HepG2 (cell line): ENCODE data around the gene DUSP7. TPM values are rescaled to one million over a fixed set of nuclear protein-coding genes. Genes with fewer than 3 reads are reported as not detected.

Experiments used
- FLYWCH1 ChIP-seq: sonication (generic); formaldehyde crosslinking; IDR thresholded peaks from 2 replicates; pipeline ENCODE4 v1.8.1; 2023; ENCODE audit warnings: mild to moderate bottlenecking, missing genetic modification reagents
- MLXIP ChIP-seq: sonication (generic); formaldehyde crosslinking; IDR thresholded peaks from 2 replicates; pipeline ENCODE4 v1.9.0; 2021; ENCODE audit warnings: missing genetic modification reagents, borderline replicate concordance
- RAD21 ChIP-seq: fragments of 450-650 bp; formaldehyde crosslinking; IDR thresholded peaks from 2 replicates; pipeline ENCODE4 v1.5.0; 2020; ENCODE audit warnings: mild to moderate bottlenecking
- SKIL ChIP-seq: sonication (generic); formaldehyde crosslinking; IDR thresholded peaks from 2 replicates; pipeline ENCODE4 v1.8.0; 2022; ENCODE audit warnings: missing genetic modification reagents, mild to moderate bottlenecking, moderate library complexity, borderline replicate concordance
- TIGD3 ChIP-seq: sonication (generic); formaldehyde crosslinking; IDR thresholded peaks from 2 replicates; pipeline ENCODE4 v1.5.1; 2020; ENCODE audit warnings: mild to moderate bottlenecking, missing genetic modification reagents, borderline replicate concordance
- ZBTB26 ChIP-seq: IDR thresholded peaks from 2 replicates; pipeline ENCODE4 v1.6.1; 2016; ENCODE audit warnings: missing compliant biosample characterization, missing genetic modification reagents, borderline replicate concordance
- ZC3H13 ChIP-seq: sonication (generic); formaldehyde crosslinking; IDR thresholded peaks from 2 replicates; pipeline ENCODE4 v1.8.1; 2023; ENCODE audit warnings: mild to moderate bottlenecking, missing genetic modification reagents, moderate library complexity
- ZFP36L2 ChIP-seq: sonication (generic); formaldehyde crosslinking; IDR thresholded peaks from 2 replicates; pipeline ENCODE4 v1.4.0; 2020; ENCODE audit warnings: missing genetic modification reagents
- ZKSCAN8 ChIP-seq: IDR thresholded peaks from 2 replicates; pipeline ENCODE4 v1.6.1; 2016; ENCODE audit warnings: borderline replicate concordance, missing genetic modification reagents, missing compliant biosample characterization
- ZNF143 ChIP-seq: sonication (generic); formaldehyde crosslinking; IDR thresholded peaks from 2 replicates; pipeline ENCODE4 v1.4.0; 2020; ENCODE audit warnings: missing genetic modification reagents
- ZNF550 ChIP-seq: sonication (generic); formaldehyde crosslinking; IDR thresholded peaks from 2 replicates; pipeline ENCODE4 v1.4.0; 2020; ENCODE audit warnings: mild to moderate bottlenecking, missing genetic modification reagents, borderline replicate concordance
- ZNF687 ChIP-seq: sonication (generic); formaldehyde crosslinking; IDR thresholded peaks from 2 replicates; pipeline ENCODE4 v1.5.1; 2020; ENCODE audit warnings: mild to moderate bottlenecking, missing genetic modification reagents, moderate library complexity
- ZNF770 ChIP-seq: sonication (generic); formaldehyde crosslinking; IDR thresholded peaks from 2 replicates; pipeline ENCODE4 v1.5.0; 2020; ENCODE audit warnings: mild to moderate bottlenecking, missing genetic modification reagents
- polyA plus RNA-seq, 8 experiments: library from polyadenylated mRNA; depleted of rRNA in 3 of 8; stranded (reverse) in 7 of 8; unstranded in 1 of 8; fragments of >200 nt; fragmentation: Illumina TruSeq in 4 of 8; extraction: Trizol in 4 of 8; gene quantifications; 2 replicates each; pipeline versions ENCODE4 v1.2.1 to v1.2.3, GENCODE V29; 2011 to 2016; ENCODE audit warnings: low read depth in 4 of 8, missing spikeins in 1 of 8, mixed read lengths in 1 of 8; ENCODE audit not compliant: insufficient read depth in 1 of 8
- total RNA-seq, 5 experiments: library from RNA; depleted of rRNA; stranded (reverse); fragments of >200 nt; fragmentation: Illumina TruSeq; extraction: Trizol; gene quantifications; 2 replicates each; pipeline ENCODE4 v1.2.3, GENCODE V29; 2016; ENCODE audit warnings: low read depth in 1 of 5

The DUSP7 gene
- total and polyA plus RNA-seq, 2 of the 13 experiments (the other 11 are each of a cell fraction or from before 2014, with no cell fraction given), result 6.6 to 8.8 TPM

- no peak for TF ChIP-seq ZFP36L2 (CRISPR knock-in tag)
- TF ChIP-seq ZNF687, result peak; percentile 97
- TF ChIP-seq SKIL (CRISPR knock-in tag), result no peak
- no peak for TF ChIP-seq ZNF550
- no peak for TF ChIP-seq ZNF770 (CRISPR knock-in tag)
- peak; percentile 55 for TF ChIP-seq ZC3H13 (CRISPR knock-in tag)
- peak; percentile 50; the same call in 1 of the 2 replicates for TF ChIP-seq TIGD3
- peak; percentile 78 for TF ChIP-seq ZBTB26 (CRISPR knock-in tag)
- peak; percentile 52; the same call in 1 of the 2 replicates for TF ChIP-seq ZNF143 (CRISPR knock-in tag)
- TF ChIP-seq FLYWCH1, result no peak
- TF ChIP-seq MLXIP (CRISPR knock-in tag), result peak; percentile 81; the same call in 1 of the 2 replicates
- TF ChIP-seq RAD21 (CRISPR knock-in tag), result peak; percentile 87
- TF ChIP-seq ZKSCAN8 (CRISPR knock-in tag), result no peak
These were observed 627 bp downstream of the DUSP7 start (continued) for GRCh38 chr3:52055537-52056351.
